GM21367 (cell line): ENCODE data around the gene CNDP1.
A peak's percentile ranks its signal among the peaks of the same experiment; 100 is the strongest.

ENCODE experiments used
- ATAC-seq: cut with Tn5 transposase; IDR thresholded peaks from one replicate; pipeline ENCODE4 v1.9.1; 2021; ENCODE audit not compliant: unreplicated experiment

CNDP1 gene

GRCh38 chr18:74577019-74577418 lies 42.7 kb downstream of the CNDP1 start:
- no peak for ATAC-seq

- ATAC-seq = no peak
Observed at GRCh38 chr18:74579496-74580065, 45.3 kb downstream of the CNDP1 start.

DNA sequence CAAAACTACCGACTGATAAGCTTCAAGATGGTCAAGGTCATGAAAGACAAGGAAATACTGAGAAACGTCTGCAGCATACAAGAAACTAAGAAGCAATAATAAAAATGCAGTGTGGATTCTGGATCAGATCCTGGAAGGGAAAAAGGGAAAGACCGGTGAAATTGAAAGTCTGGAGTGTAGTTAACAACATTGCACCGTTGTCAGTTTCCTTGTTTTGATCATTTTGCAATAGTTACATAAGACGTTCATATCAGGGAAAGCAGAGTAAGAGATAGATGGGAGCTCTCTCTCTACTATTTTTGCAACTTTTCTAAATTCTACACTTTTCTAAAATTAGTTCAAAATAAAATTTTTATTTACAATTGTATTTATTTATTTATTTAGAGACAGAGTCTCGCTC lies 48.3 kb downstream of the CNDP1 start:
- ATAC-seq = no peak

DNA sequence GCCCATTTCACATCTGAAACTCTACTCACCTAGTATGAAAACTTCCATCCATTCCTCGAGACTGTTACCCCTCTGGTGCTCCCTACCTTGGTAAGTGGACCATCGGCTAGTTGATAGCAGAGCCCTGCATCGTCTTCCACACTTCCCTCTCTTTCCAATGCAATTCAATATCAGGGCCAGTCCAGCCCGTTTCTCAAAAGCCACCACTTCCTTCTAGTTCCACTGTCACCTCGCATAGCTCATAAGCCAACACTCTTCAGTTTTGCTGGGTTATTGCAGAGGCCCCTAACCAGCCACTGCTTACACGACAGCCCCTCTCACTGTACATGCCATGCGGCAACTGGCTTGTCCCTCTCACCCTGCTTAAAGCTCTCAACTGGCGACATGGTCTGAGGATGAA lies 53.1 kb downstream of the CNDP1 start:
- ATAC-seq = no peak

DNA sequence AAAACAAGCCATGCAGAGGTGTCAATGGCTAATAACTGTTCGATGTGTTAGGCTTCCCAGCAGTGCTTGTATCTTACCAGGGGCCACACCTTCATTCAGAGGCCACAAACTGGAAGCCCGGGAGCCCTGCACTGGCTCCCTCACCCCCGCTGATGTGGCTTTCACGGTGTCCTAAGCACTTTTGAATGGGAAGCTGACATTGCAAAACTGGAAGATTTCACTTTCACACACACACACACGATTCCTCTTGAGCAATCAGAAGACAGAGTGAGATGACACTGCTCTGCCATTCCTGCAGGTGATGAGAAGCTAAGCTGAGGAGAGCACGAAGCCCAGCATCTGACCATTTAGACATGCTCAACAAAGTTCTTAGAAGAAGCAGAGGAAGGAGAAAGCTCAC lies 54.7 kb downstream of the CNDP1 start:
- ATAC-seq = no peak

- ATAC-seq = no peak
Observed at GRCh38 chr18:74589811-74590210, 55.5 kb downstream of the CNDP1 start.

- ATAC-seq = no peak
Observed at GRCh38 chr18:74590671-74591070, 56.4 kb downstream of the CNDP1 start.

DNA sequence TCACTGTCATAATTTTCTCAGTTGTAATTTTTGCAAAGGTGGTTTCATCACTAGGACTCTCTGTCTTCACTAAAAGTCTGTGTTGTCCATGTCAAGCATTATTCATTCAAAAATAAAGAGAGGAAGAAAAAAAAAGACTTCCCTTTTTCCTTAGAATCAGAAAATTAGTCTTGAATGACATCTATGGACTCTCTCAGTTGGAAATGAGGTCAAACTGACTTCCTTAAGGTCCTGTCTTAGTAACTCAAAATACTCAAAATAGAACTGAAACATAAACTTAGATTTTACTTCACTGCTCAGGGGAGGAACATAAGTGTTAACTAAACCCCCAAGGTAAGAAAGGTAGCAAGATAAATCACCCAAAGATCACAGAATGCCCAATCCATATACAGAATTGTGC lies 61.1 kb downstream of the CNDP1 start:
- no peak for ATAC-seq

DNA sequence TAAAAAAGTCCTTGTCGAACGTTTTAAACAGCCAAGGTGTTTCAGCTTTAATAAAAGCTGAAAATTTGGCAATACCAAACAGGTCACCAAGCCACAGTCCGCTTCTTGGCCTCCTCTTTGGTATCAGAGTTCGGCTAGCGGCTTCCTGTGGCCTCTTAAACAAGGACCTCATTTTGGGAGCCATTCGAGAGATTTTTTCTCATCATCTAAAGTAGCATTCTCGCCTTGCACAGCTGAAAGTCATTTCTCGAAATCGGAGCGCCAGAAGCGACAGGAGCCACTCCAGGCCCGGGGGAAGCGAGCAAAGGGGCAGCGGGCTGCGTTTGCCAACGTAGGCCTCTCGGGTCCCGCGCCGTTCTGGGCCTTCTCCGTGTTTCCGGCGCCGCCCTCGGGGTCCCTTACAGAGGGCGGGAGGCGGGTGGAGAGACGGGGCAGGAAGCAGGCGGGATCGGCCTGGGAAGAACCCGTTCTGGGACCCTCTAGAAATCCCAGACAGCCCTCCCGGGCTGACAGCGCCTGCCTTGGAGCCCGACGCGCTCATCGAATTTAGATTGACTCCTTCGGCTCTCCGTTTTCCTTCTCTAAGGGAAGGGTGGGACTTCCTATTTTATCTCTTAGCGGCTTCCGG lies 62.8 kb downstream of the CNDP1 start:
- peak; percentile 24 for ATAC-seq

- ATAC-seq = peak; percentile 62
Observed at GRCh38 chr18:74597662-74598349, 63.5 kb downstream of the CNDP1 start, which contains the start of gene ZNF407. TSS of gene ZNF407 (plus strand) at chr18:74597870. CDS start at chr18:74631020, 33,150 bp downstream.

DNA sequence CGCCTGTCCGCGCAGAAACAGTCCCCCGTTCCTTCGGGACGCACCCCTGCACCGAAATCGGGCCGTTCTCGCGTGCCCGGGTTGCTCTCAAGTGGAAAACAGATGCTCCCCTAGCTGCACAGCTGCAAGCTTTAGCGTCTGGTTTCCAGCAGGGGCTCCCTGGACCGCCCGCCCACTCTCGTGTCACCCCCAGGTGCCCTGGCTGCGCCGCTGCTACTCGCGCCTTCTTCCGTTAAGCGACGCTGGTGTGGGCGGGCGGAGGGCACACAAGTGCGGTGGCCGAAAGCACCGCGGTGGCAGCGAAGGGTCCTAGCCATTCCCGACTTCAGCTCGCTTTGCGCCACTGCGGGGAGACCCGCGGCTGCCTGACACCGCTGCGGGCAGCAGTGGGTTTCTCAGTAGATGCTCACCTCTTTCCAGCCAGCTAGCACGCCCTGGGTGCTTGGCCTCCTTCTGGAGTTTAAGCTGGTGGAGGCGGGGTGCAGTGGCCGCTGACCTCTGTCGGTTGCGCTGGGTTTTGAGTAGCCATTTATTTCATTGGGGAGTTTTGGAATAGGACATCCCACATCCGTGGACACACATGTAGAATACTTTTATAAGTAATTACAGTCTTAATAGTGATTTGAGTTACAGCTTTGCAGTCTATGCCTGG lies 64.2 kb downstream of the CNDP1 start:
- peak; percentile 51 for ATAC-seq

GRCh38 chr18:74604361-74604760 lies 70.1 kb downstream of the CNDP1 start:
- no peak for ATAC-seq

- ATAC-seq = no peak
Observed at GRCh38 chr18:74604774-74605173, 70.5 kb downstream of the CNDP1 start.

DNA sequence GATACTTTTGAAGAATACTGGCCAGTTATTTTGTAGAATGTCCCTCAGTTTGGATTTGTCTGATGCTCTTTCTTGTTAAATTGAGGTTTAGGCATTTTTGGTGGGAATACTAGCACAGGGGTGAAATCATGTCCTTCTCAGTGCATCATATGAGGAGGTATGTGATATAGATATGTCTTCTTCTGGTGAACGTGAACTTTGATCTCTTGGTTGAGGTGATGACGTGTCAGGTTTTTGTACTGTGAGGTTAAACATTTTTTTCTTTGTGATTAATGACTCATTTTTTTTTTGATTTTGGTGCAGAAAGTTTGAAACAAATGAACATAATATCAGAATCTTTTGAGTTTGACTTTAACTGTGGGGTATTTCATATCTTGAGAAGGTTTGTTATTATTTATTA lies 74.4 kb downstream of the CNDP1 start:
- no peak for ATAC-seq

- ATAC-seq = no peak
Observed at GRCh38 chr18:74609535-74609934, 75.2 kb downstream of the CNDP1 start.

DNA sequence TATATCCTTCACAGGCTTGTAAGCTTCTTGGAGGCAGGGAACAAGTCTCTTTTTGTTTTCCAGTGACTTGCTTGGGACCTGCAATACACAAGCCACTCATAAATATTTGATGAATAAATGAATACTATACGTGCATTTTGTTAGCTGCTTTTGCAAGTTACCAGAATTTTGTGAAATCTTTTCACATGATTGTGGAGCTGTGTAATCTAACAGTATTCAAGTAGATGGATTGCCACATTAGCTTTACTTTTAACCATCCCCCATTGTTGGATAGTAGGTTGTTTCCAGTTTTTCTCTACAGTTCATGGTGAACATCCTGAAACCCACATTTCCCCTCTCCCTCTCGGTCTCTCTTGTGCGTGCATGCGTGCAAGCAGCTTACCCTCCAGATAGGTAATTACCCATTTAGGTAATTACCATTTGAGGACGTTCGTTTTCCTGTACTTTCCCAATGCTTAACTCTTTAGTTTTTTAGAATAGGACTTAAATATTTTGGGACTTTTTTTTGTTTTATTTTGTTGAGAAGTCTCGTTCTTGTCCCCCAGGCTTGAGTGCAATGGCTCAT lies 75.8 kb downstream of the CNDP1 start:
- no peak for ATAC-seq

GRCh38 chr18:74610860-74611259 lies 76.6 kb downstream of the CNDP1 start:
- ATAC-seq = no peak

- ATAC-seq = no peak
Observed at GRCh38 chr18:74611765-74612164, 77.5 kb downstream of the CNDP1 start.

GRCh38 chr18:74613381-74613780 lies 79.1 kb downstream of the CNDP1 start:
- ATAC-seq = peak; percentile 77

GRCh38 chr18:74616494-74616893 lies 82.2 kb downstream of the CNDP1 start:
- no peak for ATAC-seq

GRCh38 chr18:74617486-74617885 lies 83.2 kb downstream of the CNDP1 start:
- no peak for ATAC-seq

DNA sequence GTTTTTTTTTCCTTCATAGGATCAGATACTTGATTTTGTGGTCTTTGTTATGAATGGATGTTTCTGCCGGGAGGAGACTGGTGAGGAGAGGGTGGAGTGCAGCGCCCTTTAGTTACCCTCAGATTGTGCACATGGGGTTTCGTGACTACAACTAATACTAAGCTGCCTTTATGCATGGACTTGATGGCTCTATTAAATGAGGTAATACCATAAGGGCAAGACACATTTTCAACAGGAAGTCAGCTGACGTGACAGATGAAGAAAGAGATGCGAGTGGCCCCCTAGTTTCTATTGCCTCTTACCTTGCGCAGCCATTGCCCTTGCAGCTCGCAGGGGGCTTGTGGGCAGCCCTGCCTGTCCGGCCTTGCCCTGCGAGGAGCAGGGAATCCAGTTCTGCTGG lies 87.8 kb downstream of the CNDP1 start:
- ATAC-seq = no peak
